ENCODE measurements around the gene ANAPC2. TPM values are rescaled to one million over a fixed set of nuclear protein-coding genes. Genes with fewer than 3 reads are reported as not detected.

The ANAPC2 gene
- total and polyA plus RNA-seq, 2 of the 4 experiments (the other 2 are of a cell fraction) = 9.3 to 29.5 TPM

- H3K4ac ChIP-seq (ENCODE audit: low read depth, low read length) = no peak overlapping the region
- DNase-seq (no peak), ATAC-seq (ENCODE audit: low read depth) (no peak)
- no TSS peak for BruUV-seq (replicated peaks)
- no peak for TF ChIP-seq BHLHE40 (IDR thresholded peaks at IDR 0.05; ENCODE audit: low read depth, low read length)
- TF ChIP-seq POLR2A (IDR thresholded peaks at IDR 0.05; ENCODE audit: low read depth, low read length) = no peak
- TF ChIP-seq USF2 (IDR thresholded peaks at IDR 0.05; ENCODE audit: low read depth, low read length) = no peak
- no peak for TF ChIP-seq RFX5 (IDR thresholded peaks at IDR 0.05; ENCODE audit: low read depth, low read length)
- TF ChIP-seq RCOR1 (IDR thresholded peaks at IDR 0.05; ENCODE audit: insufficient replicate concordance, low read length) = no peak
- no peak for TF ChIP-seq CEBPB (IDR thresholded peaks at IDR 0.05; ENCODE audit: low read depth, low read length)
- no peak for TF ChIP-seq MXI1 (IDR thresholded peaks at IDR 0.05; ENCODE audit: borderline replicate concordance, low read depth, low read length)
- TF ChIP-seq FOS (IDR thresholded peaks at IDR 0.05; ENCODE audit: low read depth, low read length) = no peak
- TF ChIP-seq SMC3 (IDR thresholded peaks at IDR 0.05; ENCODE audit: low read depth, low read length) = no peak
- TF ChIP-seq RAD21 (IDR thresholded peaks at IDR 0.05; ENCODE audit: low read length) = no peak
- no peak for TF ChIP-seq NFE2L2 (IDR thresholded peaks at IDR 0.05; ENCODE audit: low read depth, low read length)
- no peak for TF ChIP-seq CHD1 (IDR thresholded peaks at IDR 0.05; ENCODE audit: low read depth, low read length)
- TF ChIP-seq CTCF (conservative IDR thresholded peaks at IDR 0.05; ENCODE audit: low read depth, low read length) = no peak
- TF ChIP-seq MAFK (IDR thresholded peaks at IDR 0.05; ENCODE audit: low read depth, low read length) = no peak
- no peak for TF ChIP-seq ELK1 (IDR thresholded peaks at IDR 0.05; ENCODE audit: borderline replicate concordance, low read depth, low read length)
- no peak for TF ChIP-seq MAZ (IDR thresholded peaks at IDR 0.05; ENCODE audit: borderline replicate concordance, low read depth, low read length)
- no peak overlapping the region for H2AK9ac ChIP-seq (replicated peaks; ENCODE audit: low read depth, low read length, poor library complexity)
- no peaks in the 10 kb centered on the region for H4K20me1 ChIP-seq (ENCODE audit: insufficient read depth, low read length)
- H2AK5ac ChIP-seq (ENCODE audit: low read depth, low read length) = no peak overlapping the region
- H3K4me1 ChIP-seq (ENCODE audit: control insufficient read depth, insufficient read depth, low read length) = peaks cover 4% of the 10 kb centered on the region; the same call in 1 of the 2 replicates
- no peak overlapping the region for H3K14ac ChIP-seq (replicated peaks; ENCODE audit: low read depth, low read length)
- intact Hi-C loops (cut with micrococcal nuclease) (no loop called here), dilution Hi-C loops (cut with HindIII; ENCODE audit: low sequenced_read_pairs, unreplicated experiment) (no loop called here), in situ Hi-C loops (cut with MboI; ENCODE audit: low sequenced_read_pairs) (no loop called here)
- no peak overlapping the region for H3K56ac ChIP-seq (ENCODE audit: extremely low read depth, insufficient read depth, low read length)
- H3K23ac ChIP-seq (ENCODE audit: low read depth, low read length) = no peak overlapping the region
- H2AFZ ChIP-seq (replicated peaks; ENCODE audit: low read length, poor library complexity) = no peak overlapping the region
- no peaks in the 10 kb centered on the region for H3K79me1 ChIP-seq (ENCODE audit: low read depth in 1 of 2, low read length in 2 of 2)
- no peaks in the 10 kb centered on the region for H3K9me3 ChIP-seq (ENCODE audit: control insufficient read depth, insufficient read depth, low read length)
- H3K4me2 ChIP-seq (ENCODE audit: low read depth, low read length) = no peak overlapping the region
- no peak overlapping the region for H3K4me3 ChIP-seq (ENCODE audit: insufficient read depth, low read depth, low read length)
- H4K91ac ChIP-seq (ENCODE audit: insufficient read depth, low read depth, low read length) = no peak overlapping the region
- no peak overlapping the region for H2BK120ac ChIP-seq (ENCODE audit: low read depth, low read length)
- no peak overlapping the region for H2BK20ac ChIP-seq (ENCODE audit: low read depth, low read length)
- no peak overlapping the region for H3K27ac ChIP-seq (ENCODE audit: insufficient read depth, low read length)
- H3K9me1 ChIP-seq (ENCODE audit: insufficient read depth, low read length) = no peaks in the 10 kb centered on the region
- H4K8ac ChIP-seq (ENCODE audit: low read depth in 2 of 2, low read length in 2 of 2) = no peak overlapping the region
- H2BK15ac ChIP-seq (ENCODE audit: low read depth, low read length) = no peak overlapping the region
- H3K27me3 ChIP-seq (ENCODE audit: control insufficient read depth, insufficient read depth, low read length) = peaks cover 57% of the 10 kb centered on the region
- H2BK5ac ChIP-seq (ENCODE audit: low read depth, low read length, poor library complexity, severe bottlenecking) = no peak overlapping the region
- no peak overlapping the region for H3K9ac ChIP-seq (ENCODE audit: low read depth, low read length)
- 71% methylated on average over 13 of the region's 22 CpGs; no CpG with 5 or more reads in 1 of the 2 experiments for WGBS, 2 experiments (ENCODE audit: extremely low coverage in 2 of 2, insufficient read length in 1 of 2)
- ChIA-PET CTCF (no interaction called here), POLR2A (ENCODE audit: unreplicated experiment) (no interaction called here)
- H3K18ac ChIP-seq (ENCODE audit: low read depth, low read length) = no peak overlapping the region
- no peaks in the 10 kb centered on the region for H3K36me3 ChIP-seq (ENCODE audit: control insufficient read depth, insufficient read depth, low read length)
- no peak overlapping the region for H4K5ac ChIP-seq (ENCODE audit: low read depth, low read length)
Measured at GRCh38 chr9:137171149-137171900, 17.0 kb downstream of the ANAPC2 start.
